ENCODE results near the gene LY6G5C. TPM values are rescaled to one million over a fixed set of nuclear protein-coding genes. Genes with fewer than 3 reads are reported as not detected.

Gene LY6G5C
- total RNA-seq, 1 donor from 2014 or later: not detected

- no peak for DNase-seq
Observed at GRCh38 chr6:31662124-31662723, 18.6 kb downstream of the LY6G5C start.

GRCh38 chr6:31661262-31662123, 19.4 kb downstream of the LY6G5C start:
- DNase-seq: no peak

- peak; percentile 75 for DNase-seq
Observed at GRCh38 chr6:31660381-31661261, 20.2 kb downstream of the LY6G5C start, which contains the start of gene C6orf47. TSS of gene C6orf47 (minus strand) at chr6:31660778. CDS start at chr6:31659947, 831 bp downstream.

GRCh38 chr6:31659649-31660380, 21.1 kb downstream of the LY6G5C start:
- no peak for DNase-seq

- no peak for DNase-seq
Observed at GRCh38 chr6:31658983-31659648, 21.8 kb downstream of the LY6G5C start.

- DNase-seq: no peak
Observed at GRCh38 chr6:31658158-31658688, 22.6 kb downstream of the LY6G5C start.

- no peak for DNase-seq
Observed at GRCh38 chr6:31657406-31658157, 23.3 kb downstream of the LY6G5C start.

GRCh38 chr6:31655349-31656237, 25.3 kb downstream of the LY6G5C start, which contains the start of gene APOM:
TSS of gene APOM (plus strand) at chr6:31655894. CDS start at chr6:31655967, 73 bp downstream.
- no peak for DNase-seq

GRCh38 chr6:31654574-31655348, 26.1 kb downstream of the LY6G5C start:
- DNase-seq: no peak

- no peak for DNase-seq
Observed at GRCh38 chr6:31652925-31653724, 27.7 kb downstream of the LY6G5C start.

GRCh38 chr6:31651602-31652191, 29.2 kb downstream of the LY6G5C start:
- no peak for DNase-seq

GRCh38 chr6:31645325-31645724, 35.5 kb downstream of the LY6G5C start:
- no peak for DNase-seq

GRCh38 chr6:31643818-31644454, 36.9 kb downstream of the LY6G5C start:
- no peak for DNase-seq

- no peak for DNase-seq
Observed at GRCh38 chr6:31642798-31643570, 37.9 kb downstream of the LY6G5C start.

GRCh38 chr6:31641370-31641769, 39.5 kb downstream of the LY6G5C start:
- DNase-seq: no peak

GRCh38 chr6:31640612-31641011, 40.3 kb downstream of the LY6G5C start:
- no peak for DNase-seq

Measured in skin of body (tissue), 2 donors.